Stimulated activated memory B cell treated with anti-CD40 and anti-IgM and Interleukin-4, amounts not matched to agents 10 μg/mL and 1 μg/mL and 100 μg/mL, for 72 hours (primary cell): ENCODE results near the gene NAALADL2.

Source experiments
- ATAC-seq: fragments of 150-1000 bp; cut with Tn5 transposase; 2 replicates; pipeline ENCODE4 v1.10.0; 2021
- H3K27ac Mint-ChIP-seq: one replicate; pipeline ENCODE4 v1.8.0; 2022; ENCODE audit warnings: mild to moderate bottlenecking, mixed read lengths
- H3K27me3 Mint-ChIP-seq: one replicate; pipeline ENCODE4 v1.8.0; 2022; ENCODE audit warnings: mixed read lengths
- H3K36me3 Mint-ChIP-seq: one replicate; pipeline ENCODE4 v1.8.0; 2022; ENCODE audit warnings: mixed read lengths
- H3K4me1 Mint-ChIP-seq: one replicate; pipeline ENCODE4 v1.8.0; 2022; ENCODE audit warnings: mixed read lengths
- H3K4me3 Mint-ChIP-seq: one replicate; pipeline ENCODE4 v1.8.0; 2022; ENCODE audit warnings: mild to moderate bottlenecking, moderate library complexity, mixed read lengths
- H3K9me3 Mint-ChIP-seq: one replicate; pipeline ENCODE4 v1.8.0; 2022; ENCODE audit warnings: mixed read lengths

The NAALADL2 gene

DNA sequence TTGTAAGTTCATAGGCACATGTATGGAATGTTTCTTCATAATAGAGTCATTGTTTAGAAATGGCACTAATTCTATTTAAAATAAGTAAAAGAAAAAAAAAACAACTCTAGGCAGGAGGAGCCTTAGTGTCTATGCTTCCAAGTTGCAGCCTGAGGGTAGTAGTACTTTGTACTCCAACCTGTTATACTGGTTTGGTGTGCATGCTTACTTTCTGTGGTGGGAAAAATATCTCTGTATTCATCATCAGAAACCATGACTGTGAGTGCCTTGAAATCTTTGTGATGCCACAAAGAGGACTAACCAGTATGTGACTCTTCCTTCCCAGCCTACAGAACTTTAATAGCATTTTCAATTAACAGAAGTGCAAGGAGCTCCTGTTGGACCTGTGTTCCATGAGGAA, 4.4 kb downstream of the NAALADL2 start:
- H3K4me1 Mint-ChIP-seq, result no peaks in the 10 kb centered on the region
- ATAC-seq, result no peak
- H3K4me3 Mint-ChIP-seq, result no peak overlapping the region

DNA sequence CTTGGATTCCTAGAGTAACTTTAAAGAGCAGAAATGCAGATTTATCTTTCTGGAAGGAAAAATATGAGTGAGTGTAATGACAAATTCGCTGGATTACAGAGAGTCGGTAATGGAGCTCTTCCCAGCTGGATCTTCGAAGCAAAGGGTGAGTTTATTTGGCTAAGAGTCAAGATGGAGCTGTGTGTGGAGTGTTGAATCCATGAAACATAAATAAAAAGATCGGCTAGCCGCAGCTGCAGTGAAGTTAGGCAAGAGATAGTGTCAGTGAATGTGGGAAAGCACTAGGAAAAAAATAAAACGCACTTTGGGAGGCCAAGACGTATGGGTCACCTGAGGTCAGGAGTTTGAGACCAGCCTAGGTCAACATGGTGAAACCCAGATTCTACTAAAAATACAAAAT, 10.3 kb downstream of the NAALADL2 start:
- no peaks in the 10 kb centered on the region for H3K9me3 Mint-ChIP-seq
- H3K4me3 Mint-ChIP-seq, result no peak overlapping the region
- no peaks in the 10 kb centered on the region for H3K4me1 Mint-ChIP-seq
- no peaks in the 10 kb centered on the region for H3K27me3 Mint-ChIP-seq
- no peak overlapping the region for H3K27ac Mint-ChIP-seq
- H3K36me3 Mint-ChIP-seq, result no peaks in the 10 kb centered on the region
- ATAC-seq, result no peak

More for the DNA sequence above, 4.4 kb downstream of the NAALADL2 start:
- no peaks in the 10 kb centered on the region for H3K36me3 Mint-ChIP-seq
- H3K27me3 Mint-ChIP-seq, result no peaks in the 10 kb centered on the region
- no peak overlapping the region for H3K27ac Mint-ChIP-seq
- no peaks in the 10 kb centered on the region for H3K9me3 Mint-ChIP-seq

DNA sequence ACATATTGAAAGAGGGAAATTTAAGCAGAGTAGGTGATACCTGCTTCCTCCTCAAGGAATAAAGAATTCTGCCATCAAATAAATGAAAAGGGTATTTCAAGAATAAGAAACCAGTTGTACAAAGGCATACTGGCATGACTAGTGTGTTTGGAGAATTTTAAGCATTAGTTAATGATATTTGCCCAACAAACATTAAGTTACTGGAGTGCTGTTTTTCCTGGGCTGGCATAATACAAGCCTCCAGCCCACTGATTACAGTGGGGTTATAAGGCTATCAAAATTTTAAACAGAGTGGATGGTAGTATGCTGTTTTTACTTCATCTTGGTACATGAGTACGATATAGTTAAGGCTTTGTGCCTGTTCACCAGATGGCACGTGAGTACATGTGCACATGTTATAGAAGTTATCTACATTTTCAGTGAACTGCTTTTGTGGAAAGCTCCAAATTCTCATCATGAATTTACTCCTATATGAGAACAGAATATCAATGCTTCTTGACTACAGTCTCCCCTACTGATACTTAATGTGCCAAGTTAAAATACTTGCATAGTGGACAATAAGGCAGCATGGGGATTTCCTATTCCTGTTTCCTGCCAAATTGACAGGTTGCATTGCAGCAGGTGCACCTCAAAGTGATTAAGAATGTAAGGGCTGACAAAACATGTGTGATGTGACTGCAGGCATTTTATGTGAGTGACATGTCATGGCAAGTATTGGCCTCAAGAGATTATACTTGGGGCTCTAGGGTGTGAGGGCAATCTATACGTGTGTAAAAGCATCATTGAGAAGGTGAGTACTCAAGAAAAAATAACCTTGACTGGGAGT, 14.9 kb downstream of the NAALADL2 start:
- no peaks in the 10 kb centered on the region for H3K27me3 Mint-ChIP-seq
- H3K36me3 Mint-ChIP-seq, result no peaks in the 10 kb centered on the region
- no peak for ATAC-seq
- no peaks in the 10 kb centered on the region for H3K4me1 Mint-ChIP-seq
- H3K9me3 Mint-ChIP-seq, result no peaks in the 10 kb centered on the region
- H3K27ac Mint-ChIP-seq, result no peak overlapping the region
- no peak overlapping the region for H3K4me3 Mint-ChIP-seq

DNA sequence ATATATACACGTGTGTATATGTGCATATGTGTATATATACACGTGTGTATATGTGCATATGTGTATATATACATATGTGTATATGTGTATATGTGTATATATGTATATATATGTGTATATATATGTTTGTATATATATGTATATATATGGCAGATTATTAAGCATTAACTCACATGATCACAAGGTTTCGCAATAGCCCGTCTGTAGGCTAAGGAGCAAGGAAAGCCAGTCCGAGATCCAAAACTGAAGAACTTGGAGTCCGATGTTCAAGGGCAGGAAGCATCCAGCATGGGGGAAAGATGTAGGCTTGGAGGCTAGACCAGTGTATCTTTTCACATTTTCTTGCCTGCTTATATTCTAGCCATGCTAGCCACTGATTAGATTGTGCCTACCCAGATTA, 23.7 kb downstream of the NAALADL2 start:
- no peaks in the 10 kb centered on the region for H3K27me3 Mint-ChIP-seq

DNA sequence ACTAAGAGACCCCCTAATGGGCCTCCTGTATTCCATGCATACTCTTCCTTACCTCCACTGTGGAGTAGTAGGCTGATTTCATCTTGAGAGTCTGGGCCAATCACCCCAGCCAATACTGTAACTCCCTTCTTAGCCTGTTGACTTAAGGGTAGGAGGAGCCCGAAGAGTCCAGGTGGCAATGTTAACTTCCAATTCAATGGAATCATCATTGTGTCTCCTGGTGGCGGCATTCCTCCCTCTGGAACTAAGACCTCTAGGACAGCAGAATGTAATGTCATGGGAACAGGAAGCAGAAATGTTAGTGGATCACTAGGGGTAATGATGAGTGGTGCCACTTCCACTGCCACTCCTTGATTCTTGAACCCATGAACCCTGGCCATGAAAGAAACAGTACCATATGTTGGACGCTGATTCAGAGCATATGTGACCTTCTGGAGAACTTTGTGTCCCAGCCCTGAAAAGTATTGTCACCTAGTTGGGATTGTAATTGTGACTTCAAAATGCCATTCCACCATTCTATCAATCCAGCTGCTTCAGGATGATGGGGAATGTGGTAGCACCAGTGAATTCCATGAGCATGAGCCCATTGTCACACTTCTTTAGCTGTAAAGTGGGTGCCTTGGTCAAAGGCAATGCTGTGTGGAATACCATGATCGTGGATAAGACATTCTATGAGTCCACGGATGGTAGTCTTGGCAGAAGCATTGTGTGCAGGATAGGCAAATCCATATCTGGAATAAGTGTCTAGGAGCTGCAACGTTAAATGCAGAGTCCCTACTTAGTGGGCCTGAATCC, 24.9 kb downstream of the NAALADL2 start:
- H3K4me1 Mint-ChIP-seq, result no peaks in the 10 kb centered on the region
- no peak for ATAC-seq
- no peaks in the 10 kb centered on the region for H3K27me3 Mint-ChIP-seq
- no peaks in the 10 kb centered on the region for H3K9me3 Mint-ChIP-seq
- H3K36me3 Mint-ChIP-seq, result no peaks in the 10 kb centered on the region
- no peak overlapping the region for H3K4me3 Mint-ChIP-seq
- no peak overlapping the region for H3K27ac Mint-ChIP-seq

More for the DNA sequence above, 23.7 kb downstream of the NAALADL2 start:
- ATAC-seq, result no peak
- Mint-ChIP-seq H3K4me3 (no peak overlapping the region), H3K27ac (no peak overlapping the region), H3K4me1 (no peaks in the 10 kb centered on the region), H3K9me3 (no peaks in the 10 kb centered on the region), H3K36me3 (no peaks in the 10 kb centered on the region)

DNA sequence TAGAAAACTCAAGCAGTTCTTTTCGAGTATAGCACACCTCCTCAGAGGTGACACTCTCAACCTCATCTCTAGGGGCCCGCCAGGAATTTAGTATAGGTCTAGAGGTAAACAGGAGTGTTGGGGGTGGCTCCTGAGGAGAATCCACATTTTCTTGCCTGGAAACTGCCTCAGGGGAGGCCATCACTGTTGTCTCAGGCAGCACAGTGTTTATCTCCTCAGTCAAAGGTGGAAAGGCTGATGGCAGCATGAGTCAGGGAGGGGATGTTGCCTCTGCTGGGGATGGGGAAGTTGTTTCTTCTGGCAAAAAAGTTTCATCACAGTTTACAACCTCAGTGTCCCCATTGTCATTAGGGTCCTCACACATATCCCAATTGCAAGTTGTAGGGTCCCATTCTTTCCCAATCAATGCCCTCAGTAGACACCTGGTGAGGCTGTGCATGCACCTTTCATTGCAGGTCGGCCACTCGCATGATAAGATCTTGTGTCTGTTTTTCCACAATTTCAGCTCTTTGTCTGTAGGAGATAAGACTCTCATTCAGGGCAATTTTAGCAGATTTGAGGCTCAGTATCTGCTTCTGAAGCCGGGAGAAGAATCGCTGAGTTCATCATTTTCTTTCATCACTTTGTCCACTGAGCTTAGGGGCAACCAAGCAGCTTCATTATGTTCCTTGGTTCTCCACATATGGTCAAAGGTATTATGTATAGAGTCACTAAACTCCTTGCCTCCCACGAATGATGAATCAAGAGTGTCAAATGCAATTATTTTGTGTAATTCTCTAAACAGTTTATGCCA, 25.8 kb downstream of the NAALADL2 start:
- Mint-ChIP-seq H3K9me3 (no peaks in the 10 kb centered on the region), H3K27ac (no peak overlapping the region), H3K4me1 (no peaks in the 10 kb centered on the region), H3K4me3 (no peak overlapping the region), H3K27me3 (no peaks in the 10 kb centered on the region), H3K36me3 (no peaks in the 10 kb centered on the region)
- no peak for ATAC-seq

DNA sequence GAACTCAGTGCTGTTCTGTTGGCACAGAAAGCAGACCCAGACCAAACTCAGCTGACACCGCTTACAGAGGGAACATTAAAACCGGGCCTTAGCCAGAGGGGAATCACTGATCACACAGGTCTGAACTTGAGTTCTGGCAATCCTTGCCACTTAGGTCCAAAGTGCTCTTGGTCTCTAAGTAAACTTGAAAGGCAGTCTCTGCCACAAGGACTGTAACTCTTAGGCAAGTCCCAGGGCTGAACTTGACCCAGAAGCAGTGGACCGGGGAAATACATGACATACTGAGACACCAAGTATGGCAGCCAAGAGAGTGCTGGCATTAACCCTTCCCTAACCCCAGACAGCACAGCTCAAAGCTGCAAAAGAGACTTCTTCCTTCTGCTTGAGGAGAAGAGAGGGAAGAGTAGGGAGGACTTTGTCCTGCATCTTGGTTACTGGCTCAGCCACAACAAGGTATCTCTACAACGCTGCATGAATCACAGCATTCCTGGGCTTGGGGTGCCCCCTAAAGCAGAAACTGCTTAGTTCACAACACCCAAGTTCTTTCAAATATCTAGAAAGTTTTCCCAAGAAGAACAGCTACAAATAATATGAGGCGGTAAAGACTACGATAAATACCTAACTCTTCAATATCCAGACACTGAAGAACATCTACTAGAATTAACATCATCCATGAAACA, 32.5 kb downstream of the NAALADL2 start:
- Mint-ChIP-seq H3K4me3 (no peak overlapping the region), H3K27ac (no peak overlapping the region), H3K9me3 (peaks cover 3% of the 10 kb centered on the region), H3K4me1 (no peaks in the 10 kb centered on the region), H3K27me3 (no peaks in the 10 kb centered on the region), H3K36me3 (no peaks in the 10 kb centered on the region)
- ATAC-seq, result no peak

DNA sequence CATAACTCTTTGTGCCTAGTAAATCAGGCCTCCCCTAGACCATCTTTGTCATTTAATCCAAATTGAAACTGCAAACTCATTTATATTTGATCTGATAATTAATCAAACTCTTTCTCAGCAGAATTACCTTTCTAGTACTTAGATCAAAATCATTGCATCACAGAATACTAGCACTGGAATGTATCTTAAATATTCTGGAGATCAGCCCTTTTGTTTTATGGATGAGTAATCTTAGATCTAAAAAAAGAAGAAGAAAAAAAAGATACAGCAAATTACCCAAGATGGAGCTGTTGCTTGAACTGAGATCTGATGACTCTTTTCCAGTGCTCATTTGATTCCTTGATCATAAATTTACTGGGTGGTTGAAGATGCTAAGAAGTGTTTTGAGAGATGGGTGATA, 47.9 kb downstream of the NAALADL2 start:
- no peak overlapping the region for H3K4me3 Mint-ChIP-seq
- no peaks in the 10 kb centered on the region for H3K36me3 Mint-ChIP-seq
- no peak overlapping the region for H3K27ac Mint-ChIP-seq

DNA sequence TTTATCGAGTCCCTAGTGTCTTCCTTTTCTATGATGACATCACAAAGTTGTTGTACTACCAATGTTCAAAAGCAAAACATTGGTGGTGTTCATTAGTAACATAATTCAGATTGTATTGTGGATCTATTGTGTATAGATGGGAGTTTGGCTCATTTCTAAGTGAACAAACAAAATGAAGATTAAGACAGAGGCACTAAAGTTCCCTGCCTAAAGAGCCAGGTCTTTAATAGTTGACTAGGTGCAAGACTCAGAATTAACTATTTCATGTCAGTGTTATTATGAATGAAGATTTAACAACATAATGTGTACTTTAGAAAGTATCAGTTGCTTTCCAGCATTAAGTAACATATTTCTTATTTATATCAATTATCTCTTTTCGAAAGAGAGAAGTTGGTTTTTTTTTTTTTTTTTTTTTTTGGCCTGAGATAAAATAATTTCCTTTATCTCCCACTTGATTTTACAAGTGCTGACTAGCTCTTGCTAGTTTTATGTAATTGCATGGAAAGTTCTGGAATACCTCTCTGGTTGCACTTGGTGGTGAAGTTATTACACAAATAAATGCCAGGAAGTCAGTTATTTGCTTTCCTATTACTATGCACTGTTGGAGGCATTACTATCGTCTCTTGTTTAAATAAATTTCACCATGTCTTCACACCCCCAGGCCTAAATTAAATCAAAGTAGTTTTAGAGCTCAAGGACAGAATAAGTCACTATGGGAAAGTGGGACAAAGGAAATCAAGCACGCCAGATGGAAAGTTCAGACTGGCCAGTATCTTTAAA, 48.7 kb downstream of the NAALADL2 start:
- no peak for ATAC-seq
- Mint-ChIP-seq H3K4me1 (no peaks in the 10 kb centered on the region), H3K27me3 (no peaks in the 10 kb centered on the region), H3K36me3 (no peaks in the 10 kb centered on the region), H3K9me3 (peaks cover 6% of the 10 kb centered on the region), H3K27ac (no peak overlapping the region), H3K4me3 (no peak overlapping the region)

More for the DNA sequence above, 47.9 kb downstream of the NAALADL2 start:
- Mint-ChIP-seq H3K4me1 (no peaks in the 10 kb centered on the region), H3K27me3 (no peaks in the 10 kb centered on the region), H3K9me3 (peaks cover 6% of the 10 kb centered on the region)
- no peak for ATAC-seq

DNA sequence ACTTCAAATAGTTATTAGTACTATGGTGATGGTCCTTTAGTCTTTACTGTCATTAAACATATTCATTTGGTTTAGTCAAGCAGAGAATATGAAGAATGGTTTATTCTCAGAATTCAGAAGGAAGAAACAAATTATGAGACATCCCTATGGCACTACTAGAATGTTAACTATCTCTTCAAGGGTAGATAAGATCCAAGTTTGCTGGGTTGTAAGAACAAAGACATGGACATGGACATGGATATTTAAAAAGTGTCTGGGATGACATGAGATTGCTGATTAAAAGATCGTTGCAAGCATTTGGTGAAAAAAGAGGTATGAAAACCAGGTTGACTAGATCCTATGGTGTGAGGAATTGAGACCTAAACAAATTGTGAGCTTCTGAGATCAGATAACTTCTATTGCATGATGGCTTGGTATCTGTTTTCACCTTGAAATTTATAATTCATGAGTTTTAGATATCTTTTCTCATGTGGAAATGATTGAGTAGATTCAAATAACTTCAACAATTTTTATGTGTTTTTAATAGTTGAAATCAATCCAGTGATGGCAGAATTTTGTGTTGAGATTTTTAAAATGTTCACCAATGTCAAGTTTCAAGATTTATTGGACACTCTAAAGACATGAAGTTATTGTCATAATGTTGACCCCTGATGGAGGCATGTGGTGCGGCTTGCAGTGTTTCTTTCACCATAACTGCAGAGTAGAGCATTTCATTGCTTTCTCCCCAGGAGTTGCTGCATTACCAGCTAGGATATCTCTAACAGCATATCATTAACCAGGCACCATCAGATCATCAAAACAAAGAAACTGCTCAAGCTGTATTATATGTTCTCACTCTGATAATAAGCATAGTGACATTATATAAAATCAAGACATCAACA, 72.6 kb downstream of the NAALADL2 start:
- Mint-ChIP-seq H3K27ac (no peak overlapping the region), H3K4me3 (no peak overlapping the region)
- no peak for ATAC-seq

DNA sequence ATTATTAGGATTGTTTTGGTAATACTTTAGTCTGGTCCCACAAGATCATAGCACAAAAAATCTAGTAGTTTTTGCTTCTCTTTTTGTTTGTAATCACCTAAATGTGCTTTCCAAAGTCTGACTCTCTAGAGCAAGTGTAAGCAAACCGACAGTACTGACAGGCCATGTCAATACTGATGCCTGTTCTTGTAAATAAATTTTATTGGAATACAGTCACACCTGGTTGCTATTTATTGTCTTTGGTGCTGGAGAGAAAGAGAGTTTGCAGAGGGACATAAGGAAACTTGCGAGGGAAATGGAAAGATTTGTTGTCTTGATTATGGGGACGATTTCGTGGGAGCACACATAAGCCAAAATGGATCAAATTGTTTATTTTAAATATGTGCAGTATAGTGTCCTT, 77.5 kb downstream of the NAALADL2 start:
- H3K27me3 Mint-ChIP-seq, result no peaks in the 10 kb centered on the region
- H3K4me1 Mint-ChIP-seq, result no peaks in the 10 kb centered on the region
- H3K36me3 Mint-ChIP-seq, result no peaks in the 10 kb centered on the region
- no peak overlapping the region for H3K27ac Mint-ChIP-seq
- H3K9me3 Mint-ChIP-seq, result no peaks in the 10 kb centered on the region
- no peak for ATAC-seq
- no peak overlapping the region for H3K4me3 Mint-ChIP-seq

More for the DNA sequence above, 72.6 kb downstream of the NAALADL2 start:
- Mint-ChIP-seq H3K4me1 (no peaks in the 10 kb centered on the region), H3K27me3 (no peaks in the 10 kb centered on the region), H3K9me3 (no peaks in the 10 kb centered on the region), H3K36me3 (no peaks in the 10 kb centered on the region)

DNA sequence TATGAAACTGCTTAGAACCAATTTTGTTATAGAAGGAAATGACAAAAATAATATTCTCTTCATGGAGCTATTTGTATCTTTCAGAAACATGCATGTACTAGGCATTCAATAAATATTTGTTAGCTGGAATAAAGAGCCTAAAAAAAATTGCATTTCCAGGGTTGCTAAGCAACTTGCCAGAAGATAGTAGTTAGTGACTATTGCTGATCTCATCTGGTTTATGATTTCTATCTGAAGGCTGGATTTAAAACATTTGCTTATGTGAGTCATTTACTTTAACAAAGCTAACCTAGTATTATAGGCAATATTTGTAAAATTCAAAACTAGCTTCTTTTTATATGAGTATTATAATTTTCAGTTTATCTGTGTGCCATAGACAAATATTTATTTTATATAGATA, 78.3 kb downstream of the NAALADL2 start:
- no peaks in the 10 kb centered on the region for H3K9me3 Mint-ChIP-seq
- no peak overlapping the region for H3K27ac Mint-ChIP-seq
- no peak overlapping the region for H3K4me3 Mint-ChIP-seq
- H3K4me1 Mint-ChIP-seq, result no peaks in the 10 kb centered on the region
- no peaks in the 10 kb centered on the region for H3K27me3 Mint-ChIP-seq
- no peak for ATAC-seq
- no peaks in the 10 kb centered on the region for H3K36me3 Mint-ChIP-seq

DNA sequence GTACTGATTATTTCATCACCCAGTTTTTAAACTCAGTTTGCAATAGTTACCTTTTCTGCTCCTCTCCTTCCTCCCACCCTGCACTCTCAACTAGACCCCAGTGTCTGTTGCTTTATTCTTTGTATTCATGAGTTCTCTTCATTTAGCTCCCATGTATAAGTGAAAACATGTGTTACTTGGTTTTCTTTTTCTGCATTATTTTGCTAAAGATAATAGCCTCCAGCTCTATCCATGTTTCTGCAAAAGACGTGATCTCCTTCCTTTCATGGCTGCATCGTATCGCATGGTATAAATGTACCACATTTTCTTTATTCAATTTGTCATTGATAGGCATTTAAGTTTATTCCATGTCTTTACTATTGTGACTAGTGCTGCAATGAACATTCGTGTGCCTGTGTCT, 79.0 kb downstream of the NAALADL2 start:
- H3K27ac Mint-ChIP-seq, result no peak overlapping the region

More for the DNA sequence above, 79.0 kb downstream of the NAALADL2 start:
- no peaks in the 10 kb centered on the region for H3K36me3 Mint-ChIP-seq
- H3K4me3 Mint-ChIP-seq, result no peak overlapping the region
- H3K9me3 Mint-ChIP-seq, result no peaks in the 10 kb centered on the region
- H3K27me3 Mint-ChIP-seq, result no peaks in the 10 kb centered on the region
- ATAC-seq, result no peak
- H3K4me1 Mint-ChIP-seq, result no peaks in the 10 kb centered on the region
